Ovary (tissue), 9 donors: ENCODE results near the gene SAP30BP. TPM values are rescaled to one million over a fixed set of nuclear protein-coding genes. Genes with fewer than 3 reads are reported as not detected.

ENCODE experiments used
- DNase-seq, 5 donors: peaks; one replicate each; pipeline ENCODE4 v3.0.0-alpha.2; 2019 to 2020
- H3K27ac ChIP-seq, 2 donors: fragments of 200-600 bp; one replicate each; pipeline versions ENCODE4 v1.5.1 to v1.8.0; 2019 to 2022
- H3K27me3 ChIP-seq: fragments of 200-600 bp; one replicate; pipeline ENCODE4 v1.8.0; 2022
- H3K36me3 ChIP-seq: fragments of 200-600 bp; sonication (generic); one replicate; pipeline ENCODE4 v1.5.1; 2019
- H3K4me1 ChIP-seq: one replicate; pipeline ENCODE4 v1.8.1; 2013; ENCODE audit warnings: mild to moderate bottlenecking, moderate library complexity; ENCODE audit not compliant: insufficient read depth
- H3K4me3 ChIP-seq: fragments of 200-600 bp; sonication (generic); one replicate; pipeline ENCODE4 v1.5.1; 2017
- H3K9me3 ChIP-seq, 2 donors: fragments of 200-600 bp in 1 of 2; sonication (generic) in 1 of 2; one replicate each; pipeline versions ENCODE4 v1.5.1 to v1.8.1; 2013 to 2019; ENCODE audit warnings: mild to moderate bottlenecking in 1 of 2, moderate library complexity in 1 of 2
- EP300 ChIP-seq: sonication (generic); formaldehyde crosslinking; IDR thresholded peaks from one replicate; pipeline ENCODE4 v1.6.1; 2017; ENCODE audit warnings: antibody characterized with exemption
- POLR2A ChIP-seq: fragments of 450-650 bp; IDR thresholded peaks from one replicate; pipeline ENCODE4 v1.6.1; 2017; ENCODE audit warnings: antibody characterized with exemption, mild to moderate bottlenecking, moderate library complexity
- WGBS, 3 donors: extraction: QIAGEN DNeasy Blood & Tissue Kit in 1 of 3; methylation state at CpG; one replicate each; pipeline versions ENCODE4 v1.1.5 to v1.1.7; 2013 to 2017; 5-methylcytosine and 5-hydroxymethylcytosine counted together
- intact Hi-C, 4 donors: fragments of 100-400 bp; cut with DNase I; formaldehyde crosslinking; loops; one replicate each; pipeline versions ENCODE4 v1.11.0 to v1.15.1; 2022 to 2023
- polyA plus RNA-seq, 2 donors: library from polyadenylated mRNA; stranded (reverse); fragments of 200-250 nt in 1 of 2; fragments of 350-450 nt in 1 of 2; fragmentation: Illumina TruSeq in 1 of 2; extraction: RNeasy Lipid Tissue Mini Kit (QIAGEN cat#74804) in 1 of 2; gene quantifications; one replicate each; pipeline ENCODE4 v1.2.3, GENCODE V29; 2013 to 2014
- total RNA-seq, 7 donors: library from RNA; depleted of rRNA in 2 of 7; stranded (reverse); fragments of >200 nt in 2 of 7; fragmentation: NEBNext Ultra II Directional in 3 of 7; extraction: Animal tissue kit (Norgen Biotek cat#: 25700) in 3 of 7; gene quantifications; one replicate each; pipeline versions ENCODE4 v1.1.0 to v1.2.4, GENCODE V29; 2016 to 2023
- TF ChIP-seq, protein P1 (sequence below), 3 donors: fragments of 450-650 bp in 2 of 3; fragments of 200-600 bp in 1 of 3; IDR thresholded peaks; one replicate each; pipeline versions ENCODE4 v1.5.1 to v1.8.0; 2016 to 2022; ENCODE audit warnings: antibody characterized with exemption in 3 of 3, mild to moderate bottlenecking in 1 of 3
- donor health status: DM: no; HTN: no; CAD: no; lungs with moderate emphysema.
- donor health status: DM: no; HTN: no; CAD: no.
- donor health status: Bipolar disorder and iron deficiency.
- donor health status: DM: yes; HTN: yes; CAD: no.
- donor health status: DM: no; HTN: no; CAD: no.
- donor health status: DM: yes; HTN: yes; CAD: no.

The SAP30BP gene
- total and polyA plus RNA-seq, 9 donors, result 54.8 to 89.1 (median 81.7) TPM

DNA sequence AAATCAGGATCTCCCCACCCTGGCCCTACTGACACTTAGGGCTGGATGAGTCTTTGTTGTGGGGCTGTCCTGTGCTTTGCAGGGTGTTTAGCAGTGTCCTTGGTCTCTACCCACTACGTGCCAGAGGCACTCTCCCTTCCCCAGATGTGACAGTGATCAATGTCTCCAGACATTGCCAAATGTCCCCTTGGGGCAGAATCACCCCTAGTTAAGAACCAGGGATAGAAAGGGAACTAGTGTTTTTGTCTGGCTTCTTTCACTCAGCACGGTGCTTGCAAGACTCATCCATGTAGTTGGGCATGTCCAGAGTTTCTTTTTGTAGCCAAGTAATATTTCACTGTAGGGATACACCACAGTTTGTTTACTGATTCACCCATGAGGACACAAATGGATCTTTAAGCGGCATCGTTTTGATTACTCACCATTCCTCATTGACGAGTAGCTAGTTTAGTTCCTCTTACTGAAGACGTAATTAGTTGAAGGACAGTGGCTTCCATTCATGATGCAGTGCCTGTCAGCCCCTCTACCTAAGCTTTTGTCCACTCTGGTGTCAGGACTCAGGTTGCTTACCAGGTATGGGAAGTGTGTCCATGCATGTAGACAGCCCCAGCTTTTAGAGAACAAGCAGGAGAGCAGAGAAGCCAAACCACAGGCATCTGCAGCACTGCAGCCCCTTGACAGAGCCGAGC, 28.1 kb downstream of the SAP30BP start:
- Histone ChIP-seq H3K4me3 (no peak overlapping the region), H3K4me1 (no peaks in the 10 kb centered on the region), H3K27me3 (no peaks in the 10 kb centered on the region), H3K27ac (no peak overlapping the region), H3K36me3 (no peaks in the 10 kb centered on the region), H3K9me3 (no peaks in the 10 kb centered on the region)
- intact Hi-C loops, result no loop called here
- TF ChIP-seq POLR2A (no peak), EP300 (no peak)
- TF ChIP-seq, protein P1, sequence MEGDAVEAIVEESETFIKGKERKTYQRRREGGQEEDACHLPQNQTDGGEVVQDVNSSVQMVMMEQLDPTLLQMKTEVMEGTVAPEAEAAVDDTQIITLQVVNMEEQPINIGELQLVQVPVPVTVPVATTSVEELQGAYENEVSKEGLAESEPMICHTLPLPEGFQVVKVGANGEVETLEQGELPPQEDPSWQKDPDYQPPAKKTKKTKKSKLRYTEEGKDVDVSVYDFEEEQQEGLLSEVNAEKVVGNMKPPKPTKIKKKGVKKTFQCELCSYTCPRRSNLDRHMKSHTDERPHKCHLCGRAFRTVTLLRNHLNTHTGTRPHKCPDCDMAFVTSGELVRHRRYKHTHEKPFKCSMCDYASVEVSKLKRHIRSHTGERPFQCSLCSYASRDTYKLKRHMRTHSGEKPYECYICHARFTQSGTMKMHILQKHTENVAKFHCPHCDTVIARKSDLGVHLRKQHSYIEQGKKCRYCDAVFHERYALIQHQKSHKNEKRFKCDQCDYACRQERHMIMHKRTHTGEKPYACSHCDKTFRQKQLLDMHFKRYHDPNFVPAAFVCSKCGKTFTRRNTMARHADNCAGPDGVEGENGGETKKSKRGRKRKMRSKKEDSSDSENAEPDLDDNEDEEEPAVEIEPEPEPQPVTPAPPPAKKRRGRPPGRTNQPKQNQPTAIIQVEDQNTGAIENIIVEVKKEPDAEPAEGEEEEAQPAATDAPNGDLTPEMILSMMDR (IDR thresholded peaks at IDR 0.05), result no peak
- DNase-seq, result no peak
- 83 to 87% (median 83%) methylated on average over 7 of the region's 7 CpGs for WGBS, 3 donors

DNA sequence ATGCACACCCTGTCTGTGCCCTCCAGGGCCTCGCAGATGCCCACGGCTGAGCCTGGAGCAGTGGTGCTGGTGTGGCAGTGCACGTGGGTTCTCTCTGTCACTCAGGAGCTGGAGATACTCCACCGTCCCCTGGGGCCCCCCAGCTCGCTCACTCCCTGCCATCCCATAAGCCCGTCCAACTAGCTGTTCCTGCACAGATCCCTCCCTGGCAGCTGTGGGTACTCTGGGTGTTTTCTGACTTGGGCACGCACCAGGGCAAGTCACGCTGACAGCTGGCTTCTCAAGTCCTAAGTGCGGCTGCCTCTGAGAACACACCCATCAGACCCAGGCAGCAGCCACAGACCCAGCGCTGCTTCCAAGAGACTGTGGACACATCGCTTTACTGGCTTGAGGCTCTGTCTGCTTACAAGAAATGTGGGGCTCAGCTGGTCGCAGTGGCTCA, 28.7 kb downstream of the SAP30BP start:
- TF ChIP-seq POLR2A (no peak), EP300 (no peak)
- TF ChIP-seq, protein P1 (IDR thresholded peaks at IDR 0.05), result no peak
- Histone ChIP-seq H3K36me3 (no peaks in the 10 kb centered on the region), H3K9me3 (no peaks in the 10 kb centered on the region), H3K4me1 (no peaks in the 10 kb centered on the region), H3K27me3 (no peaks in the 10 kb centered on the region), H3K4me3 (no peak overlapping the region), H3K27ac (no peak overlapping the region)
- intact Hi-C loops, result no loop called here
- no peak for DNase-seq
- 90 to 97% (median 95%) methylated on average over 12 of the region's 12 CpGs for WGBS, 3 donors

DNA sequence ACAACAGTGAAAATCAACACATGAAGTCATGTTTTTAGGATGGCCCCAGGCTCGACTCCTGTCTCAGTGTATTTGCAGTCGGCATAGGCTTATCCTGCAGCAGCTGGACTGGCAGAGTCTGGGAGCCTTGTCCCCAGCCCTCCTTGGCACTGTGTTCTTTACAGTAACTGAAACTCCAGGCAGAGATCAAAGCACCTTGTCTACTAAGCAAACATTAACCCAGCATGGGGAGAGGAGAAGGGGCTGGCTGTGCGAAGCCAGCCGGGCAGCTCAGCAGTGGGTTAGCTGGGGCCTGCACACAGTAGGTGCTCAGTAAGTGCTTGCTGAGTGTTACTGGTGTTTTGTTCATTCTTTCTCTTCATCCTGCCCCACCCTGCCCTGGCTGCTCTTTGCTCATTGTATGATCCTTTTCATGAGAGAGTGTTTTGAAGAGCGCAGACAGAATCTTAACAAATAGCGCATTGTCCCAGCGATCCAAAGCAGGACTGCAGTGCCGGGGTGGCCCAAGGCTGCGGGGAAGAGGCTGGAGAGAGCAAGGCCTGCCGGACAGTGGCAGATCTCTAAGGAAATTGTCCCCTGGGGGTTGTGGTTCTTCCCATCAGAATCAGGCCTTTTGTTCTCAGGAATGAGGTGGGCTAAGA, 30.6 kb downstream of the SAP30BP start:
- TF ChIP-seq, protein P1 (IDR thresholded peaks at IDR 0.05), result no peak
- no peak for TF ChIP-seq POLR2A
- no peak for TF ChIP-seq EP300
- Histone ChIP-seq H3K27me3 (no peaks in the 10 kb centered on the region), H3K36me3 (no peaks in the 10 kb centered on the region), H3K27ac (no peak overlapping the region), H3K4me1 (no peaks in the 10 kb centered on the region), H3K4me3 (no peak overlapping the region), H3K9me3 (no peaks in the 10 kb centered on the region)
- intact Hi-C loops, result no loop called here
- no peak for DNase-seq
- 86 to 90% (median 87%) methylated on average over 10 of the region's 10 CpGs for WGBS, 3 donors

DNA sequence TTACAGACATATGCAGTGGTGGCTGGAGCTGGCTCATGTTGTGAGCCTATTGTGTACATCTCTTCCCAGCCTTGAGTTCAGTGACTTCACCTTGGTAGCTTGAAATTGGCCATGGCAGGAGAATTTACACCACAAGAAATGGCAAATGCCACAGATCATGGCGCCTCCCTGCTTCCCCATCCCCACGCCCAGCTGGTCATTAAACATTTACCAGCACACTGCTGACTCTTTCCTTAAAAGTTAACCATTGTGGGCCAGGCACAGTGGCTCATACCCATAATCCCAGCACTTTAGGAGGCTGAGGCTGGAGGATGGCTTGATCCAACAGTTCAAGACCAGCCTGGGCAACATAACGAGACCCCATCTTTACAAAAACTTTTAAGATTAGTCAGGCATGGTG, 31.5 kb downstream of the SAP30BP start:
- no peak overlapping the region for H3K27ac ChIP-seq
- intact Hi-C loops, result no loop called here

More for the DNA sequence above, 31.5 kb downstream of the SAP30BP start:
- no peak for DNase-seq
- Histone ChIP-seq H3K27me3 (no peaks in the 10 kb centered on the region), H3K36me3 (no peaks in the 10 kb centered on the region), H3K4me1 (no peaks in the 10 kb centered on the region), H3K9me3 (no peaks in the 10 kb centered on the region), H3K4me3 (no peak overlapping the region)
- 82 to 95% (median 94%) methylated on average over 3 of the region's 3 CpGs for WGBS, 3 donors
- TF ChIP-seq, protein P1 (IDR thresholded peaks at IDR 0.05), result no peak
- TF ChIP-seq POLR2A (no peak), EP300 (no peak)
